HepG2 (cell line): ENCODE results near the gene PVR. TPM values are rescaled to one million over a fixed set of nuclear protein-coding genes. Genes with fewer than 3 reads are reported as not detected.

Source experiments
- ARNTL ChIP-seq: sonication (generic); formaldehyde crosslinking; IDR thresholded peaks from 2 replicates; pipeline ENCODE4 v1.4.0; 2020; ENCODE audit warnings: mild to moderate bottlenecking, missing genetic modification reagents
- ASH2L ChIP-seq: fragments of 300-600, 200-600 bp; sonication (generic); IDR thresholded peaks from 2 replicates; pipeline ENCODE4 v1.7.0; 2017; ENCODE audit warnings: low read depth, mild to moderate bottlenecking, moderate library complexity, mixed read lengths, low read length; ENCODE audit not compliant: insufficient read length
- BRD4 ChIP-seq: sonication (generic); formaldehyde crosslinking; IDR thresholded peaks from 2 replicates; pipeline ENCODE4 v1.4.0; 2020; ENCODE audit warnings: missing genetic modification reagents
- ERF ChIP-seq: IDR thresholded peaks from 2 replicates; pipeline ENCODE4 v1.6.1; 2018; ENCODE audit warnings: missing biosample characterization, missing genetic modification reagents
- FOXA3 ChIP-seq: IDR thresholded peaks from 2 replicates; pipeline ENCODE4 v1.6.1; 2016; ENCODE audit warnings: missing genetic modification reagents, missing compliant biosample characterization
- FOXP1 ChIP-seq, 2 experiments: fragments of 450-650 bp in 1 of 2; IDR thresholded peaks; 2 replicates each; pipeline ENCODE4 v1.6.1; 2017 to 2018; ENCODE audit warnings: antibody characterized with exemption in 1 of 2
- GZF1 ChIP-seq: sonication (generic); formaldehyde crosslinking; IDR thresholded peaks from 2 replicates; pipeline ENCODE4 v1.5.1; 2020; ENCODE audit warnings: mild to moderate bottlenecking, missing genetic modification reagents
- HINFP ChIP-seq: sonication (generic); formaldehyde crosslinking; IDR thresholded peaks from 2 replicates; pipeline ENCODE4 v1.4.0; 2020; ENCODE audit warnings: low read depth, mild to moderate bottlenecking, missing genetic modification reagents
- HNF4A ChIP-seq: sonication (generic); formaldehyde crosslinking; IDR thresholded peaks from 2 replicates; pipeline ENCODE4 v1.4.0; 2020; ENCODE audit warnings: missing genetic modification reagents
- KAT7 ChIP-seq: IDR thresholded peaks from 2 replicates; pipeline ENCODE4 v1.6.1; 2018; ENCODE audit warnings: borderline replicate concordance, missing compliant biosample characterization
- SAP130 ChIP-seq: IDR thresholded peaks from 2 replicates; pipeline ENCODE4 v1.6.1; 2016; ENCODE audit warnings: low read depth
- ZFP36 ChIP-seq: fragments of 150-350 bp; IDR thresholded peaks from 2 replicates; pipeline ENCODE4 v1.6.1; 2018; ENCODE audit warnings: borderline replicate concordance, low read length, low read depth; ENCODE audit not compliant: partially characterized antibody
- ZNF318 ChIP-seq: sonication (generic); formaldehyde crosslinking; IDR thresholded peaks from 2 replicates; pipeline ENCODE4 v1.4.0; 2020; ENCODE audit warnings: mild to moderate bottlenecking, missing genetic modification reagents
- ZNF510 ChIP-seq: sonication (generic); formaldehyde crosslinking; IDR thresholded peaks from 2 replicates; pipeline ENCODE4 v1.4.0; 2020; ENCODE audit warnings: low read depth, mild to moderate bottlenecking, missing genetic modification reagents
- ZNF546 ChIP-seq: sonication (generic); formaldehyde crosslinking; conservative IDR thresholded peaks from 2 replicates; pipeline ENCODE4 v1.8.1; 2023; ENCODE audit warnings: mild to moderate bottlenecking, missing genetic modification reagents
- ZNF570 ChIP-seq: sonication (generic); formaldehyde crosslinking; IDR thresholded peaks from 2 replicates; pipeline ENCODE4 v1.4.0; 2020; ENCODE audit warnings: mild to moderate bottlenecking, missing genetic modification reagents, borderline replicate concordance
- ZNF761 ChIP-seq: sonication (generic); formaldehyde crosslinking; conservative IDR thresholded peaks from 2 replicates; pipeline ENCODE4 v1.4.0; 2020; ENCODE audit warnings: mild to moderate bottlenecking, missing genetic modification reagents
- ZNF792 ChIP-seq: IDR thresholded peaks from 2 replicates; pipeline ENCODE4 v1.6.1; 2016
- polyA plus RNA-seq, 8 experiments: library from polyadenylated mRNA; depleted of rRNA in 3 of 8; stranded (reverse) in 7 of 8; unstranded in 1 of 8; fragments of >200 nt; fragmentation: Illumina TruSeq in 4 of 8; extraction: Trizol in 4 of 8; gene quantifications; 2 replicates each; pipeline versions ENCODE4 v1.2.1 to v1.2.3, GENCODE V29; 2011 to 2016; ENCODE audit warnings: low read depth in 4 of 8, missing spikeins in 1 of 8, mixed read lengths in 1 of 8; ENCODE audit not compliant: insufficient read depth in 1 of 8
- total RNA-seq, 5 experiments: library from RNA; depleted of rRNA; stranded (reverse); fragments of >200 nt; fragmentation: Illumina TruSeq; extraction: Trizol; gene quantifications; 2 replicates each; pipeline ENCODE4 v1.2.3, GENCODE V29; 2016; ENCODE audit warnings: low read depth in 1 of 5
- TF ChIP-seq, protein P1 (sequence below): IDR thresholded peaks from 2 replicates; pipeline ENCODE4 v1.6.1; 2018; ENCODE audit warnings: missing genetic modification reagents

The PVR gene
- total and polyA plus RNA-seq, 2 of the 13 experiments (the other 11 are each of a cell fraction or from before 2014, with no cell fraction given): 43.4 to 46.6 TPM

DNA sequence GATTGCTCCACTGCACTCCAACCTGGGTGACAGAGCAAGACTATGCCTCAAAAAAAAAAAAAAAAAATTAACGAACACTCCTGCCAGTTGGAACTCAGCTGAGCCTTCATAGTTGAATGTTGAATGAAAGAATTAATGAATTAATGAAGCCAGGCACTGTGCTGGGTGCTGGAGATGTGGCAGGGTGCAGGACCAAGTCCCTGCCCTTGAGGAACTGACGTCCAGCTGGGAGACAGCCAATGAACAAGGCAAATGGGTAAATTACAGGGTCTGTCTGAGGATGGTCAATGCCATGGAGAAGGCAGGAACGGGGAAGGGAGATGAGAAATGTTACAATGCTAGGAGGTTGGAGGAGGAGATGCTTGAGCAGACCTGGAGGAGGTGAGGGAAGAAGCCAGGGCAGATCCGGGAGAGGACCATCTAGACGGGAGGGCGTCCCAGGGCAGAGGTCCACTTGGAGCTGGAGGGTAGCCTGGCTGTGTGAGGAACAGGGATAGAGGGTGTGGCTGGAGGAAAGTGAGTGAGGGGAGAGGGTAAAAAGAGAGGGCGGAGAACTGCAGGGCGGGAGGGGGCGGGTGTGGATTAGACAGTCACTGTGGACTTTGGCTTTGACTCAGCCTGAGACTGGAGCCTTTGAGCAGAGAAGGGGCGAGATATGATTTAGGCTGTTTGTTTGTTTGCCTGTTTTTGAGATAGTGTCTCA lies 47.1 kb upstream of the PVR start (continued):
- TF ChIP-seq ZNF792 (CRISPR knock-in tag): peak; percentile 90; the same call in 1 of the 2 replicates
- no peak for TF ChIP-seq ERF (CRISPR knock-in tag)
- no peak for TF ChIP-seq GZF1 (CRISPR knock-in tag)
- no peak for TF ChIP-seq ZNF761 (CRISPR knock-in tag)
- no peak for TF ChIP-seq BRD4 (CRISPR knock-in tag)
- no peak for TF ChIP-seq HINFP (CRISPR knock-in tag)
- TF ChIP-seq ARNTL (CRISPR knock-in tag): no peak
- TF ChIP-seq, protein P1, sequence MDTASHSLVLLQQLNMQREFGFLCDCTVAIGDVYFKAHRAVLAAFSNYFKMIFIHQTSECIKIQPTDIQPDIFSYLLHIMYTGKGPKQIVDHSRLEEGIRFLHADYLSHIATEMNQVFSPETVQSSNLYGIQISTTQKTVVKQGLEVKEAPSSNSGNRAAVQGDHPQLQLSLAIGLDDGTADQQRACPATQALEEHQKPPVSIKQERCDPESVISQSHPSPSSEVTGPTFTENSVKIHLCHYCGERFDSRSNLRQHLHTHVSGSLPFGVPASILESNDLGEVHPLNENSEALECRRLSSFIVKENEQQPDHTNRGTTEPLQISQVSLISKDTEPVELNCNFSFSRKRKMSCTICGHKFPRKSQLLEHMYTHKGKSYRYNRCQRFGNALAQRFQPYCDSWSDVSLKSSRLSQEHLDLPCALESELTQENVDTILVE (CRISPR knock-in tag): no peak
- TF ChIP-seq ZNF546 (CRISPR knock-in tag): no peak
- no peak for TF ChIP-seq ZNF318 (CRISPR knock-in tag)
- no peak for TF ChIP-seq ZNF510 (CRISPR knock-in tag)
- no peak for TF ChIP-seq FOXP1 (IDR thresholded peaks at IDR 0.05)
- TF ChIP-seq FOXP1 (CRISPR knock-in tag; IDR thresholded peaks at IDR 0.05): peak; percentile 68; the same call in 1 of the 2 replicates
- TF ChIP-seq FOXA3 (CRISPR knock-in tag): peak; percentile 41; the same call in 1 of the 2 replicates
- no peak for TF ChIP-seq ZNF570 (CRISPR knock-in tag)
- peak; percentile 47; the same call in 1 of the 2 replicates for TF ChIP-seq SAP130 (CRISPR knock-in tag)
- TF ChIP-seq KAT7 (CRISPR knock-in tag): no peak
- no peak for TF ChIP-seq ASH2L
- no peak for TF ChIP-seq ZFP36
- peak; percentile 76 for TF ChIP-seq HNF4A
